T1000 (cell line): Measurements from ENCODE around the gene NOS1AP.

Experiments used
- DNase-seq: peaks from one replicate; lab custom pipeline; 2025; ENCODE audit warnings: mixed read lengths; lab: John Stamatoyannopoulos, UW

Gene NOS1AP

GRCh38 chr1:162253790-162254189, 184.3 kb downstream of the NOS1AP start:
- no peak for DNase-seq

DNA sequence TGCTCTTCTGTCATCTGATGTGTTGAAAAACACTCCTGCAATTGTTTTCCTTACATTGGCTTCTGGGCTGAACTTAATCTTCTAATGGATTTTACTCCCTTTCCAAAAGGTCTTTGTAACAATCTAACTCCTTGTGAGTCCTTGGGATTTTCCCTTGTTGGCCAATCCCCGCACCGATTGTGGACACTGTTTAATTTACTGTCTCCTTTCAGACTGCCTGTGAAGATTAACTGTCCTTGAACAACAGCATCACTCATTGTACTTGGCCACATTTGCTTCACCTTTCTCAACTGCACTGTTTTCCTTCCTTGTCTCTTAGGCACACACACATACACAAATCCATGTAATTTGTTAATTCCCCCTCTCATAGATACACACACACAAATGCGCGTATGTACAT, 186.8 kb downstream of the NOS1AP start:
- no peak for DNase-seq

- DNase-seq = no peak
Measured at GRCh38 chr1:162258394-162258793, 188.9 kb downstream of the NOS1AP start.

DNA sequence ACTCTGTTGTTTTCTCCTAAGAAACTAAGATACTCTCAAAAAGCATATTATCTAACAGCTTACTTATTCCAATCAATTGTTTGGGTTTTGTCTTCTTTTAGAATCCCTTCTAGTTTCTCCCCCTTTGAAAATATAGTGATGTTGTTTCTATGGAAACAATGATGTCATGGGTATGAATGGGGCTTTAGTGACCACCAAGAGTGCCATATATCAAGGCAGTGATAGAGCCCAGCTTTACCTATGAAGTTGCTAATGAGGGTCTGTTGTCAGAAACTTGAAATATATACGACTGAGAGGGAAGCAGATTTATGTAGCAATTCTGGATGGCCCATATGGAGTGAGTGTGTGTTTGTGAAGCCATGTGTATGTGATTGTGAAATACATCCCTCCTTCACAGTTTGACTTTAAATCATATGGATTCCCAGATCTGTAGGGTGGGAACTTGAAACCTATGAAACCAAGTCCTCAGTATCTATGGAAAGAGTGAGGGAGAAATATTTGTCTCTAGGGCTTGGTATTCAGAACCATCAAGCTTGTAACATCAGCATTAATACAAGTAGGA, 190.5 kb downstream of the NOS1AP start:
- no peak for DNase-seq

- DNase-seq = no peak
Measured at GRCh38 chr1:162264108-162264507, 194.6 kb downstream of the NOS1AP start.

DNA sequence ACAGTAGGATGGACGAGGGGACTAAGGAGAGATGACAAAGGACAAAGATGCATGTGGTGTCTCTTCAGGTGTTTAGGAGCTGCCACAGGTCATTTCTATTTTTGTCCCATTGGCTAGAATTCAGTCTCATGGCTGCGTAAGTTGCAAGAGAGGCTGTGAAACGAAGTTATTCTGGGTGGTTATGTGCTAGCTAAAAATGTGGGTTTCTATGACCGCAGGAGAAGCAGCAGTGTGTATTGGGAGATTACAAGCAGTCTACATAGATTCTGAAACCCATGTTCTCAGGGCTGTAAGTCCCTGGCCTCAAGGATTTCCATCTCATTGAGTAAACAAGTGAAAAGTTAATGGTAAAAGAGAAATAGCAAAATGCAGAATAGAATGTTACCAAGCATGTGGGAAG, 196.5 kb downstream of the NOS1AP start:
- no peak for DNase-seq

- no peak for DNase-seq
Measured at GRCh38 chr1:162270016-162270770, 200.7 kb downstream of the NOS1AP start.

DNA sequence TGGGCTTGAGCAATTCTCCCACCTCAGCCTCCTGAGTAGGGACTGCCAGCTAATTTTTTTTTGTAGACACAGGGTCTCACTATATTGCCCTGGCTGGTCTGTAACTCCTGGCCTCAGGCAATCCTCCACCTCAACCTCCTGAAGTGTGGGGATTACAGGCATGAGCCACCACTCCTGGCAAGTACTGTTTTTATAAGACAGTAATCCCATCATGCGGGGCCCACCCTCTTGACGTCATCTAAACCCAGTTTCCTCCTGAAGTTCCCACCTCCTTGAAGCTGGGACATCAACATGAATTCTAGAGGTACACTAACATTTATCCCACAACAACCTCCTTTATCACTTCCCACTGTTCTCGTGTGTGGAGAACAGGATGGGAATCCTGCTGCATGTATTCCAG, 202.5 kb downstream of the NOS1AP start:
- DNase-seq = no peak

DNA sequence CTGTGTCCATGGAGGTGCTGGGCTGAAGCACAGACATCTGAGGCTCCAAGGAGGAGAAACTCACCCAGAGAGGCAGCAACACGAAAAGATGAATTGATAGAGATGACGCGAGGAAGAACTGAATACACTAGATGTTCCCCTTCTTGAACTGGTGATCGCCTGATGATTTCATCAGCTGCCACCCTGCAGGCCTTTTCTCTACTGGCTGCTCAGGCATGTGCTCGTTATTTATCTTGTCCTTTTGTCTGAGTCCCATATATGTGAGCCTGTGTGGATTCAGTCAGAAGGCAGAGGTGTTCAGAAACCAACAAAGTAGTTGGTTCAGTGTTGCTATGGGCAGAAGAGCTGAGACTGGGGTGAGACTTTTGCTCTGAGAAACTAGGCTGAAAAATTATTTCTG, 202.9 kb downstream of the NOS1AP start:
- no peak for DNase-seq

GRCh38 chr1:162275622-162276175, 206.2 kb downstream of the NOS1AP start:
- no peak for DNase-seq

DNA sequence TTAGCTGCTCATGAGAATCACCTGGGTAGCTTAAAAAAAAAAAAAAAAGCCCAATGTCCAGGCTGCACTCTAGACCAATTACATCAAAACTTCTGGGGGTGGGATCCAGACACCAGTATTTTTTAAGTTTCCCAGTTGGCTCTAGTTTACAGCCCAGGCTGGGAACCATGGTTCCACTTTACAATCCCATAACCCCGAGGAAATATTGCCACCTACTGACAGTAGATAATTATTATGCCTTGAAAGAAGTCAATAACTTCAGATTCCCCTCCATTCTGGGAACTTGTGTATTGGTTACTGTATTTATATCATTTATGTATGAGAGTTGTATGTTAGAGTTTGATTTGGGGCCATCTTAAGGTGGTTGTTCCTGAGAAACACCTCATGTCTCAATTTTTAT, 207.0 kb downstream of the NOS1AP start:
- DNase-seq = no peak

DNA sequence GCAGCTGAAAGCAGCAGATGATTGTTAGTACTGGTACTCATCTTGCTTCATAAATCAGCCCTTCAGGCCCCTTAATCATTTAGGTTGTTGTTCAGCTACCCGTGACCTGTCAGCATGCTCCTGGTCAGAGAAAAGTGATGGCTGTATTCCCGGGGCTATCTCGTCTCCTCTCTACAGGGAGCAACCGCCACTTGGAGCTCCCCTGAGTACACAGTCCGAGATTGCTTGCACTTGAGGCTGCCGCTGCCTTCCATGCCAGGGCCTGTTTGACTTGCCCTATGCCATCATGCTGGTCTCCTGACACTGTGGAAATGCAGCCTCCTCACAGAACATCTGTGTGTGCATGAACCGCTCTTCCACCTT, 209.6 kb downstream of the NOS1AP start:
- DNase-seq = no peak

- DNase-seq = no peak
Measured at GRCh38 chr1:162281426-162281825, 211.9 kb downstream of the NOS1AP start.

GRCh38 chr1:162283657-162284056, 214.2 kb downstream of the NOS1AP start:
- no peak for DNase-seq

DNA sequence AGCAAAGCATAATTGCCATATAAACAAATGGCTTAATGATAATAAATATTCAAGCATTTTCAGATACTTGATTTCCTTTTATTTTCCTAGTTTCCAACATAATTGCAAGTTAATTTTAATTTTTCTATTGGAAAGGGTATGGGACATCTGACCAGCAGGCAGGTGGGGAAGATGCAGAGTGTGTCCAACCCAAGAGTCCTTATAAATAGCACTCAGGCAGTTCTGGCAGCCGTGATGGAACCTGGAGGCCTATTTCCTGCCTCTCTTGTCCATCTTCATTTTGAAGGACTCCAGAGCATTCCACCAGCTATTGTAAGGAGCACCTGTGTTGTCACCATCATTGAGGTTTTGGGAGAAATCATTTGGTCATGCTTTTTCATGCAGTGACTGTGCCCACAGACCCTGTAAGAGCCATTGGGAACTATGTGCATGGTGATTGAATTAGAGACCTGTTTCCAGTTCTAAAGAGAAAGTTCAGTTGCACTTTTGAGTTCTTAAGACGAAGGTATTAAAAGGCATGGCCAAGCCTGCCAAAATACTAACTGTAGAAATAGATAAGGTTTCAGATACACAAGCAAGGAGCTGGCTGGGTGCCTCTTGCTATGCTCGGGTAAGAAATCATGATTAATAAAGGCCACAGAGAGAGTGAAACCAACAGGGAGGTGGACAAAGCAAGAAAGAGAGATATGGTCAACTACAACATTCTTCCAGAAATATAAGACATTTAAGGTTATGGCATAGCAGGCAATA, 214.9 kb downstream of the NOS1AP start:
- DNase-seq = no peak

DNA sequence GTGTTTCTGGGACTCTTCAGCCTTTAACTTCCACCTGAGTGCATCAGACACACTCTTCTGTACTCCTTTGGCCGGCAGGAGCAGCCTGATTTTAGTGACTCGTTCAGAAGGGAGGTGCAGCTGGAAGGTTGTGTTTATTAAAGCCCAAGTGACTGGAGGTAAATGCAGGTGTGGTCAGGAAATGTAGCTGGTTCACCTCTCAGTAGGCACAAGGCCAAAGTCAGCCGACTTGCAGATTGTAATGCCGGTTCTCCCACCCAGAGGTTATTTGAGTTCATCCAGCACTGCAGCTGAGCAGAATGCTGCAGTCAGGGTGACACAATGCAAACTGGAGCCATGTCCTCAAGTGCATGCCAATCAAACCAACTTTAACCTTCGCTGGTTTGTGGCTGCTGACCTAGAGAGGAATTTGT, 215.7 kb downstream of the NOS1AP start:
- DNase-seq = no peak

DNA sequence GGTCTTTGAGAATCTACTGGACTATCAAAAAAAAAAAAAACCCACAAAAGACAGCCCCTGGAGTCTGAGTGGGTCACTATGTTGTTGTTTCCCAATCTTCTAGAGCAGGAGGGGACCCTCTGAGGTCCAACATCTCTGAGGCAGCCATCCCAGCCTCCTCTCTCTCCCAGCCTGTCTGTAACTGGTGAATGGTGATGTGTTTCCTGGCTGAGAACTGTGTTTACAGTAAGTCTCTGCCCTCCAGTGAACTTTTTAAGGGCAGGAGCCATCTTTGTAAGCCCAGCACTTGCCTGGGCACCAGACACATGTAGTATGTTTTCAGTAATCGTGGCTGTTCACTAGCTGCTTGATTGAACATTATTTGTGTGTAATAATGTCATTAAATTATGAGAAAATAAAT, 221.5 kb downstream of the NOS1AP start:
- DNase-seq = no peak

GRCh38 chr1:162292422-162292849, 222.9 kb downstream of the NOS1AP start:
- DNase-seq = no peak

GRCh38 chr1:162293073-162293692, 223.7 kb downstream of the NOS1AP start:
- no peak for DNase-seq

- DNase-seq = no peak
Measured at GRCh38 chr1:162294015-162294414, 224.5 kb downstream of the NOS1AP start.

DNA sequence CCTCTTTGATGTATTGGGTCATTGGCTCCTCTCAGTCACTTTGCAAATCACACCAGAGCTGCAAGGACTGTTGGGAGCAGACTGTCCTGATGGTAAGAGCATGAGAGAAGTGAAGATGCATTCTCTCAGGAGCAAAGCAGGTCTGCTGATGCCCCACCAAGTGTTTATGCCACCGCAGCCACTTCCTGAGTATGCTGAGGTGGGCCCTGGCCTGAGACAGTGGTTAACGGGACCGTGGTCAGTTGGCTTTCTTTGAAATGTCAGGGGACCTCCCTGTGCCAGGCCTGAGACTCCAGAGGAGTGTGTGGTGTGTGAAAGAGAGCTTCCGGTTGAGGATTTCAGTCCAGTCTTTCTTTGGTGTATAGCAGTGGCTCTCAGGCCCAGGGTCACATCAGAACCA, 227.7 kb downstream of the NOS1AP start:
- no peak for DNase-seq

DNA sequence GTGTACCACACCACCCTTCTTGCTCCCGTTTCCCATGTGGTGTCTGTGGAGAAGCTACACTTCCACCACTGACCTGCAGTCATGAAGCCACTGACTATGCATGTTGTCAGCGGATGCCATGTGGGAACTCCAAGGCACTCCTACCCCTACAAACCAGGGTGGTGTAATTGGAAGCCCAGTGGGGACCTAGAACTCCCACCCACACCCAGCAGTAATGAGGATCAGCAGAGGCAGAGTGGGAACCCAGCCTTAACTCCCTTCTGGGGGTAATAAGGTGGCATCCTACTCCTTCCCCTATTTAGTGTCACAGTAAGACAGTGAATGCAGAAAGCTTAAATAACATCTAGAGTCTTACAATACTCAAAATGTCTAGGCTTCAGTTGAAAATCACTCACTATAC, 228.8 kb downstream of the NOS1AP start:
- no peak for DNase-seq

DNA sequence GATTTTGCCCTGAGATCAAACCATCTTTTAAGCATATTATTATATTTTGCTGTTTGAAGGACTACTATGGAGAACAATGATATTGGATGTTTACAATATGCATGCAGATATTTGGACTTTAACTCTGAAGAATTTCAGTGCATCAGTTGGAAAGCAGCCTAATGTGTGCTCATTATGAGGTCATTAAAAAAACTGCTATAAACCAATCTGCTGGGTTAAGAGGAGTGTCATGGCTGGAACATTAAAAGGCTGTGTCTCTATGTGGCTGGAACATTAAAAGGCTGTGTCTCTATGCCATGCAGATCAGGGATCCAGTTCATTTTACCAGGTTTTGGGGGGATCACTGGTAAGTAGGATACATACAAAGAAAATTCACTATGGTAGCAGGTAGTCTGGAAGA, 229.5 kb downstream of the NOS1AP start:
- DNase-seq = no peak
